HG03354 (cell line): Measurements from ENCODE around the gene S1PR2.
A peak's percentile ranks its signal among the peaks of the same experiment; 100 is the strongest.

ENCODE experiments used
- ATAC-seq: cut with Tn5 transposase; IDR thresholded peaks from one replicate; pipeline ENCODE4 v1.9.1; 2021; ENCODE audit warnings: mild to moderate bottlenecking; ENCODE audit not compliant: unreplicated experiment, poor library complexity, severe bottlenecking

S1PR2 gene, protein sequence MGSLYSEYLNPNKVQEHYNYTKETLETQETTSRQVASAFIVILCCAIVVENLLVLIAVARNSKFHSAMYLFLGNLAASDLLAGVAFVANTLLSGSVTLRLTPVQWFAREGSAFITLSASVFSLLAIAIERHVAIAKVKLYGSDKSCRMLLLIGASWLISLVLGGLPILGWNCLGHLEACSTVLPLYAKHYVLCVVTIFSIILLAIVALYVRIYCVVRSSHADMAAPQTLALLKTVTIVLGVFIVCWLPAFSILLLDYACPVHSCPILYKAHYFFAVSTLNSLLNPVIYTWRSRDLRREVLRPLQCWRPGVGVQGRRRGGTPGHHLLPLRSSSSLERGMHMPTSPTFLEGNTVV

DNA sequence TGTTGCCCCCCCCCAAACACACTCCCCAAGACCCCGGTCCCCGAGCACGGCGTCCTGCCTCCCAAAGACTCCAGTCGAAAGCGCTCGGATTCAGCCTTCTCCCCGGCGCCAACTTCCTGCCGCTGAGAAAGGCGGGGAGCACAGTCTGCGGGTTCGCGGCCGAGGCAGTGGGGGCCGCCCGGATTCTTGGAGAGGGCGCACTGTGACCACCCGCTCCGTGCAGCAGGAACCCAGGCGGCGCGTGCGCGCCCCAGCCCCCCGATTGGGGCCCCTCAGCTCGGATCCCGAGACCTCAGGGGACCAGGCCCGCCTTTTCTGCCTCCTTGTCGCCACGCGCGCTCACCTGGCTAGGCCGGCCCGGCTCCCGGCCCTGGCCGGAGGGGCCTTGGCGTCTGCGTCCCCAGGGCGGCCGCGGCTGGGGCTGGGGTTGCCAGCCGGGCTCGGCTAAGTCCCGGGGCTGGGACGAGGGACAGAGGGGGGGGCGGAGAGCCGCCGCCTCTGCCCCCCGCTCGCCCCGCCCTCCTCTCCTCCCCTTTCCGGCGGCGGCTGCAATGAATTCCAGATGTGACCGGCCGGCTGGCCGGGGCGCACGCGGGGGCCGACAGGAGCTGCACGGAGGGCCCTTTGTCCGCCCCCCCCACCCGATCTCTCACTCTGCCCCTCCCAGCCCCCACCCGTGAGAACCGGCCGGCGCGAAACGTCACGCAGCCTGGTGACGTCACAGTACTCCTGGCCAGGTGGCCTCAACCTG, at the start of gene S1PR2:
Gene S1PR2, minus strand, starts transcription at position 471 of the 751 bp plus-strand sequence. CDS start 6,426 bp downstream, outside the sequence.
- ATAC-seq = peak; percentile 46

DNA sequence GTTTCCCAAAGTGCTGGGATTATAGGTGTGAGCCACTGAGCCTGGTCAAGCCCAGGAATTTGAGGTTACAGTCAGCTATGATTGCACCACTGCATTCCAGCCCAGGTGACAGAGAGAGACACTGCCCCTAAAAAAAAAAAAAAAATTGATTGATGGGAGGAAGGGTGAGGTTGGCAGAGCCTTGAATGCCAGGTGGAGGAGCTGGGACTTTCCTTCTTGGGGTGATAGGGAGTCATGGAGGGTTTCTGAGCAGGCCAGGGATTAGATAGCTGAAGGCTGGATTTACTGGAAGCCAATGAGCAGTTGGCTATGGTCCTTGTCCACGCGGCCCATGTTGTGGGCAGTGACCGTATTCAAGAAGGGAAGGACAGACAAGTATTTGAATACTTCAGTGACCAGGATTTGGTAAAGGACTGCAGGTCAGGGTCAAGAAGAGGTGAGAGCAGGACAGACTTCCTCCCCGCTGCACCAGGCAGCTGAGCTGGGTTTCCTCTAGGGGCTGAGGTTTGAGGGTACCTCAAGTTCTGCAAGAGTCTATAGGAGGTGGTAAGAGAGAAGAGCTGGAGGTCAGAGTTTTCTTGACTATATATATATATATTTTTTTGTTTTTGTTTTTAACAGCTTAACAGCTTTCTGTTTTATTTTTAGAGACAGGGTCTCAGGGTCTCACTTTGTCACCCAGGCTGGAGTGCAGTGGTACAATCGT, 48.8 kb upstream of the S1PR2 start:
- ATAC-seq = no peak

DNA sequence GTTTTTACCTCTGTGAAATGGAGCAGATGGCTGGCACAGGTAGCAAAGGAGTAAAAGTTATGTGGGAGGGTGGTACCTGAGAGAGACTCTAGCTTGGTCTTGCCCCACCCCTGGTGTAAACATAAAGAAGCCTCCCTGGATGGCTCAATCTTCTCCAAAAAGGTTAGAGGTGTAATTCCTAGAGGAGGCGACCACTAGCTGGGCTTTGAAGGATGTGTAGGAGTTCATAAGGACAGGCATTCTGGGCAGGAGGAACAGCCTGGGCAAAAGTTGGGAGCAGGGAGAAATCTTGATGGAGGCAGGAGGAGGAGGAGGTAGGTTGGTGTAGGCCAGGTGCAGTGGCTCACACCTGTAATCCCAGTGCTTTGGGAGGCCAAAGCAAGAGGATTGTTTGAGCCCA, 47.8 kb upstream of the S1PR2 start:
- ATAC-seq = no peak

DNA sequence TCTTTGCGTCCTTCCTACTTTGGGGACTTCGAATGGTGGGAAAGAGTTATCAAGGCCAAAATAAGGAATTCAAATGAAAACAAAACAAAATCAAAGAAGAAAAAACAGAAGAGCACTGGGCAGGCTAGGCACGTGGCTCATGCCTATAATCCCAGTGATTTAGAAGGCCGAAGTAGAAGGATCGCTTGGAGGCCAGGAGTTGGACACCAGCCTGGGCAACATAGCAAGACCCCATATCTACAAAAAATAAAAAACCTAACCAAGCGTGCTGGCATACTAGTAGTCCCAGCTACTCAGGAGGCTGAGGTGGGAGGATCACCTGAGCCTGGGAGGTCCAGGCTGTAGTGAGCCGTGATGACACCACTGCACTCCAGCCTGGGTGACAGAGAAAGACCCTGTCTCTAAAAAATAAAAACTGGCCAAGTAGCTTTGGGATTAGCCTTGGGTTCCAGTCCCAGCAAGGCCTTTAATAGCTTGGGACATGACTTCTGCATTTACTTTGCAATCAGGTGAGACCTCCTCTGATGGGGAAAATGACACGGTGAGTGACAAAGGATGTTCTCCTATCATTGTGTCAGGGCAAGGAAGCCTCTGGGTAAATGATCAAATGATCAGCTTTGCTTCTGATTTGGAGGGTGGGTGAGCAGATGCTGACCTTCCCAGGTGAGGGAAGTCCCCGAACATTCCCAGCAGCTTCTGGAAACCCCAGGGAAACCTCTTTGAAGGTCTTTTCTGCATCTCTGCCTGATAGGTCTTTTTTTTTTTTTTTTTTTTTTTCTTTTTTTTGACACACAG, 46.9 kb upstream of the S1PR2 start:
- no peak for ATAC-seq

DNA sequence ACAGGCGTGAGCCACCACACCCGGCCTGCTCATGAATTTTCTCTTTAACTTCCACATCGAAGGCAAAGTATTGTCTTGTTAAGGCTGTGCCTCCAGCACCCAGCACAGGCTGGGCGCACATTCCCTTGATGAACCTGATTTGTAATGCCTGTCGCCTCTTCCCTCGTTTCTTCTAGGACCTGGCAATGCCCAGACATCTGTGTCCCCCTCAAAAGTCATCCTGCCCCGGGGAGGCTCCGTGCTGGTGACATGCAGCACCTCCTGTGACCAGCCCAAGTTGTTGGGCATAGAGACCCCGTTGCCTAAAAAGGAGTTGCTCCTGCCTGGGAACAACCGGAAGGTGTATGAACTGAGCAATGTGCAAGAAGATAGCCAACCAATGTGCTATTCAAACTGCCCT, 43.5 kb upstream of the S1PR2 start:
- no peak for ATAC-seq

DNA sequence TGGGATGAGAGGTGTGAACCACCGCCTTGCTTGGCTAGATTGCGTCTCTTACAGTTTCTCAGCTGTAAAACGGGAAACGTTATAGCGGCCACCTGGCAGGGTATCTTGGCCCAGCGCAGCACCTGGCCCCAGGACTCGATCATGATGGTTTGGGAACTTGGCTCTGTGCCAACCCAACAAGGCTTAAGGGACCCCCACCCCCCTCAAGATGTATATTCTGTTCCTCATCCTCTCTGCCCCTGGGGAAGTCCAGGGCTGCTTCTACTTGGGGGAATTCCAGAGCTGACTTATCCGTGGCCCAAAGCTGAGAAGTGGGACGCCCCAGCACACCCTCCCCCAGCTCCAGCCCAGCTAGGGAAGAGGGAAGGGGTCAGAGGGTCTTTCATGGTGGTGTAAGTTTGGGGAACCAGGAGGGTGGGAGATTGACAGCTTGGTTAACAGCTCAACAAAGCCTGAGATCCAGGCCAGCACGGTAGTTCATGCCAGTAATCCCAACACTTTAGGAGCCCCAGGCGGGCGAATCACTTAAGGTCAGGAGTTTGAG, 40.5 kb upstream of the S1PR2 start:
- peak; percentile 29 for ATAC-seq

DNA sequence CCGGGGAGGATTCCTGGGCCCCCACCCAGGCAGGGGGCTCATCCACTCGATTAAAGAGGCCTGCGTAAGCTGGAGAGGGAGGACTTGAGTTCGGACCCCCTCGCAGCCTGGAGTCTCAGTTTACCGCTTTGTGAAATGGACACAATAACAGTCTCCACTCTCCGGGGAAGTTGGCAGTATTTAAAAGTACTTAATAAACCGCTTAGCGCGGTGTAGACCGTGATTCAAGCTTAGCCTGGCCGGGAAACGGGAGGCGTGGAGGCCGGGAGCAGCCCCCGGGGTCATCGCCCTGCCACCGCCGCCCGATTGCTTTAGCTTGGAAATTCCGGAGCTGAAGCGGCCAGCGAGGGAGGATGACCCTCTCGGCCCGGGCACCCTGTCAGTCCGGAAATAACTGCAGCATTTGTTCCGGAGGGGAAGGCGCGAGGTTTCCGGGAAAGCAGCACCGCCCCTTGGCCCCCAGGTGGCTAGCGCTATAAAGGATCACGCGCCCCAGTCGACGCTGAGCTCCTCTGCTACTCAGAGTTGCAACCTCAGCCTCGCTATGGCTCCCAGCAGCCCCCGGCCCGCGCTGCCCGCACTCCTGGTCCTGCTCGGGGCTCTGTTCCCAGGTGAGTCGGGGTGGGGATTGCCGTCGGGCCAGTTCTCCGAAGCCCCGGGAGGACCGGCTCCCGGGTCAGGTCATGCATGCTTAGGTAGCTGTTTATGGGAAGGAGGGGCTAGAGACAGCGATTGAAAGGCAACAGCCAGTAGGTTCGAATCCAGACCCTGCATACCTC, 39.7 kb upstream of the S1PR2 start, which contains the start of gene ICAM1:
Gene ICAM1, plus strand, starts transcription at position 505 of the 779 bp plus-strand sequence. Its CDS starts 40 bp downstream, at position 545.
- ATAC-seq = peak; percentile 57

DNA sequence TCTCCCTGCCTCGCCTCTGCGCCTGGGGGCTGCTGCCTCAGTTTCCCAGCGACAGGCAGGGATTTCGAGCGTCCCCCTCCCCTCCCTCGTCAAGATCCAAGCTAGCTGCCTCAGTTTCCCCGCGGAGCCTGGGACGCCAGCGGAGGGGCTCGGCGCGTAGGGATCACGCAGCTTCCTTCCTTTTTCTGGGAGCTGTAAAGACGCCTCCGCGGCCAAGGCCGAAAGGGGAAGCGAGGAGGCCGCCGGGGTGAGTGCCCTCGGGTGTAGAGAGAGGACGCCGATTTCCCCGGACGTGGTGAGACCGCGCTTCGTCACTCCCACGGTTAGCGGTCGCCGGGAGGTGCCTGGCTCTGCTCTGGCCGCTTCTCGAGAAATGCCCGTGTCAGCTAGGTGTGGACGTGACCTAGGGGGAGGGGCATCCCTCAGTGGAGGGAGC, 39.1 kb upstream of the S1PR2 start:
- ATAC-seq = peak; percentile 46

DNA sequence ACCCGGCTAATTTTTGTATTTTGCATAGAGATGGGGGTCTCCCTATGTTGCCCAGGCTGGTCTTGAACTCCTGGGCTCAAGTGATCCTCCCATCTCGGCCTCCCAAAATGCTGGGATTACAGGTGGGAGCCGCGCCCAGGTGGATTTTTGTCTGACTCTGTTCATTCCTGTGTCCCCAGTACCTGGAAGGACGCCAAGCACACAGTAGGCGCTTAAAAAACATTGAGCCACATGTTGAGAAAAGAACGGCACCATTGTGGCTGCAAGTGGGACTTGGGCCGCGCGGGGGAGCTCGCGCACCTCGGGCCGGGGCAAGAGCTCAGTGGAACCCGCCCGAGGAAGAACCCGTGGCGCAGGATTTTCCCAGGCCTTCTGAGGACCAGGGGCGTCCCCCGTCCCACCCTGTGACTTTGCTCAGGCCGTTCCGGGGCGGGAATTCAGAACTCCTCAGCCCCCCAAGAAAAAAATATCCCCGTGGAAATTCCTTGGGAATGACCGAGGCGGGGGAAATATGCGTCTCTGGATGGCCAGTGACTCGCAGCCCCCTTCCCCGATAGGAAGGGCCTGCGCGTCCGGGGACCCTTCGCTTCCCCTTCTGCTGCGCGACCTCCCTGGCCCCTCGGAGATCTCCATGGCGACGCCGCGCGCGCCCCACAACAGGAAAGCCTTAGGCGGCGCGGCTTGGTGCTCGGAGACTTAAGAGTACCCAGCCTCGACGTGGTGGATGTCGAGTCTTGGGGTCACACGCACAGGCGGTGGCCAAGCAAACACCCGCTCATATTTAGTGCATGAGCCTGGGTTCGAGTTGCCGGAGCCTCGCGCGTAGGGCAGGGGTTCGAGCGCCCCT, 38.4 kb upstream of the S1PR2 start:
- ATAC-seq = peak; percentile 49

DNA sequence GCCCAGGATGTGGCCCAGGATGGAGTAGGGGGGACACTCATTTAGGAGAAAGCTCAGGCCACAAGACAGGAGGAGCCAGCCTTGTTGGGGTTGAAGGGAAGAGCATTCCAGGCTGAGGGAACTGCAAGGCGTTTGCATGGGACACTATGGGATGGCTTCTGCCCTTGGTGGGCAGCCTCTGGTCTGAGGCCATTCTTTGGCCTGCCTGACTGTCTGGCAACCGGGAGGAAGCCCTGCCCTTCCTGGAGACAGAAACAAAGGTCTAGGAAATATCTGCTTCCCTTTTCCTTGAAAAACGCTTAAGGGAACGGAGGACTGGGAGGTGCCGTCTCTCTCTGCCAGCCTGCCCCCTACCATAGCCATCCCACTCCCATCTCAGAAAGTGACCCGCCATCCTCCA, 36.9 kb upstream of the S1PR2 start:
- no peak for ATAC-seq

DNA sequence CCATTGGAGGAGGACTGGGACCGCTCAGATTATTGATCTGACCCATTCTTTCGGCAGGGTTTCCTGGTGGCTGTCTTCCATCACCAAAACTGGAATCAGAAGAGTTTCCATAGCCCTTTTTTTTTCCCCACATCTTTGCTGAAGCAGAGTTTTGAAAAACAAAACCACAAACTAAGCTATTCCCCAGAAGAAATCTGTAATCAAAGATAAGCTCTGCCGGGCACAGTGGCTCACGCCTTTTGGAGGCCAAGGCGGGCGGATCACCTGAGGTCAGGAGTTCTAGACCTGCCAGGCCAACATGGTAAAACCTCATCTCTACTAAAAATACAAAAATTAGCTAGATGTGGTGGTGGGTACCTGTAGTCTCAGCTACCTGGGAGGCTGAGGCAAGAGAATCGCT, 35.6 kb upstream of the S1PR2 start:
- no peak for ATAC-seq

DNA sequence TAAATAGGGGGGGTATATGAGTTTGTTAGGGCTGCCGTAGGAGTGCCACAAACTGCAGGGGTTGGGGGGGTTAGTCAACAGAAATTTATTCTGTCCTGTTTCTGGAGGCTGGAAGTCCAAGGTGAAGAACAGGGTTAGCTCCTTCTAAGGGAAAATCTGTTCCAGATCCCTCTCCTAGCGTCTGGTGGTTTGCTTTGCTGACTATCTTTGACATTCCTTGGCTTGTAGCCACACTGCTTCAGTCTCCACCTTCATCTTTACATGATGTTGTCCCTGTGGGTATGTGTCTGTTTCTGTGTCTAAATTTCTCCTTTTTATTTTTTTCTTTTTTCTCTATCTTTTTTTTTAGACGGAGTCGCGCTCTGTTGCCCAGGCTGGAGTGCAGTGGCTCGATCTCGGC, 31.6 kb upstream of the S1PR2 start:
- no peak for ATAC-seq

DNA sequence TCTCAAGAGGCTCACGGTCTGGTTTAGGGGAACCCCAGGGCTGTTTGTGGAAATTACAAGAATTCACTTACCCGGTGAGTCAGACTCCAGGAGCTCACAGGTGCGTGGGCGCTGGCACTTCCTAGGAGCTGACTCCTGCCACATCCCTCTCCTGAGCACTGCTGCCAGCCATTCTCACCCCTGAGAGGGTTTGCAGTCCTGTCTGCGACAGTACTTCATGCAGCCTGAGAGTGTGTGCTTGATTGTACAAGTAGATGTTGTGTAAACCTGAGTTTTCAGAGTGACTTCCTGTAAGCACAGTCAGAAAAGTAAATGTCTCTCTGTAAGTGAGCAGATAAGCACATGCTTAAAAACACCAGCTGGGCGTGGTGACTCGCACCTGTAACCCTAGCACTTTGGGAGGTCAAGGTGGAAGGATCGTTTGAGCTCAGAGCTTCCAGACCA, 29.0 kb upstream of the S1PR2 start:
- ATAC-seq = no peak

DNA sequence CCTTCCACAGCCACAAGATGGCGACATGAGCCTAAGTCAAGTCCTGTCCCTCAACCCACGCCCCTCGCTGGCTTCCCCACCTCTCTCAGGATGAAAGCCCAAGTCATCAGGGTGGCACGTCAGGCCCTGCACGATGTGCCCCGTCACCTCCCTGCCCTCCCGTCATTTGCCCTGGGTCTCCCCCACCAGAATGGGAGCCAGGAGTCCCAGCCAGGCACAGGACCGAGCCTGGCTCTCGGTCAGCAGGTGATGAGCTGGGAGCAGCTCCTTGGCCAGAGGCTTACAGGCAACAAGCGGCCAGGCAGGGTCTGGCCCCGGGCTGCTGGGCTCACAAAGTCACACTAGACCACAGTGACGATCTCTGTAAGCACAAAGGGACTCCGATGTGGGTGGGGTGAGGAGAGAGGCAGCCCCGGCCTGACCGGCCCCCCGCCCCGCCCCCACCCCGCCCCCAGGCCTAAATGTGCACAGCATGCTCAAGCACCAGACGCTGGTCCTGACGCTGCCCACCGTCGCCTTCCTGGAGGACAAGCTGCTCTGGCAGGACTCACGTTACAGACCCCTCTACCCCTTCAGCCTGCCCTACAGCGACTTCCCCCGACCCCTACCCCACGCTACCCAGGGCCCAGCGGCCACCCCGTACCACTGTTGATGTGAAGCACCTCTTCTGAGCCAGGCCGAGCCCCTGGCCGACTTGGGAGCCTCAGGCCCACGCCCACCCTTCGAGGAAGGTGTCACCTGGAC, 28.2 kb upstream of the S1PR2 start:
- ATAC-seq = no peak

DNA sequence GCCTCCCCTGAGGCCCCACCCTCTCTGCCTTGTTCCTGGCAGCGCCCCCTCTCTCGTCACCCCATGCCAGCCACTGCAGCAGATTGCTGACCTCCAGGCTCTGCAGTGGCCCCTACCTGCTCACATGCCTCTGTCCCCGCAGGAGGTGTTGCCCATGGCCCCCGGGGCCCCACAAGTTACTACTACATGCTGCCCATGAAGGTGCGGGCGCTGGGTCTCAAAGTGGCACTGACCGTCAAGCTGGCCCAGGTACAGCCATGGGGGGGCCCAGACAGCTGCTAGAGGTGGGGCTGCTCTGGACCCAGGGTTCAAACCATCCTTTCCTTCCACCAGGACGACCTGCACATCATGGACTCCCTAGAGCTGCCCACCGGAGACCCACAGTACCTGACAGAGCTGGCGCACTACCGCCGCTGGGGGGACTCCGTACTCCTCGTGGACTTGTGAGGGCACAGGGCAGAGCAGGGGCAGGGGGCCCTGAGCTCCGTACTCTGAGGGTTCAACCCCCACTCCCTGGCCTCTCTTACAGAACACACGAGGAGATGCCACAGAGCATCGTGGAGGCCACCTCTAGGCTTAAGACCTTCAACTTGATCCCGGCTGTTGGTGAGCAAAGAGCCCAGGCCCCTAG, 27.1 kb upstream of the S1PR2 start:
- ATAC-seq = no peak

DNA sequence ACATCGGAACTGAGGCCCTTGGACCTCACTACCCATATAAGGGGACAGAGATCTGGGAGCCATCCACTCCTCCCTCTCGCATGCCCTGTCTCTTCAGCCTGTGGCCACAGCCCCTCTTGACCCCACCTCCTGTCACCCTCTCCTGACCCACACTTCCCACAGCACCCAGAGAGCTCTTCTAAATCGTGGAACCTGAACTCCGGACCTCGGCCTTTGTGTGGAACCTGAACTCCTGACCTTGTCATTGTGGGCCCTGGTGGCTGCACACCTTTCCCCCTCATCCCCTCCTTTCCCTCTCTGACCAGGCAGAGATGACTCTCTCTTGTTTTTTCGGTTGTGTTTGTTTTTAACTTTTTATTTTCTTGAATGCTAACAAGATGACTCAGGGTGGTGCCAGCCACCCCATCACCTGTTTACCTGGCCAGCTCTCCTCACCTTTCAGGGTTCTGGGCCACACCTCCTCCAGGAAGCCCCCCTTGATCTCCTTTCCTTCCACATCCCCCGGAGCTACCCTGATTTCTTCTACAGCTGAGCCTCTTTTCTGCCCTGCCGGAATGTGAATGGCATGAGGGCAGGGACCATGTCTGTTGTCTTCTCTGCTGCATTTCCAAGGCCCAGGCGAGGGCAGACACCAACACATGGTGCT, 26.0 kb upstream of the S1PR2 start:
- ATAC-seq = no peak
